Osteocyte (in vitro differentiated cells): ENCODE measurements around the gene ZBTB34. TPM values are rescaled to one million over a fixed set of nuclear protein-coding genes. Genes with fewer than 3 reads are reported as not detected.

Source experiments
- DNase-seq: peaks from one replicate; pipeline ENCODE4 v3.0.0; 2021; ENCODE audit warnings: mixed read lengths; ENCODE audit not compliant: unreplicated experiment; ENCODE audit errors: extremely low spot score
- H3K27ac Mint-ChIP-seq: one replicate; pipeline ENCODE4 v1.8.0; 2021; ENCODE audit warnings: mild to moderate bottlenecking, mixed read lengths; ENCODE audit not compliant: unreplicated experiment
- H3K27me3 Mint-ChIP-seq: one replicate; pipeline ENCODE4 v1.8.0; 2021; ENCODE audit warnings: mixed read lengths; ENCODE audit not compliant: unreplicated experiment
- H3K36me3 Mint-ChIP-seq: one replicate; pipeline ENCODE4 v1.8.0; 2021; ENCODE audit warnings: mixed read lengths; ENCODE audit not compliant: unreplicated experiment
- H3K4me1 Mint-ChIP-seq: one replicate; pipeline ENCODE4 v1.8.0; 2021; ENCODE audit warnings: mixed read lengths; ENCODE audit not compliant: unreplicated experiment
- H3K4me3 Mint-ChIP-seq: one replicate; pipeline ENCODE4 v1.8.0; 2021; ENCODE audit warnings: mild to moderate bottlenecking, moderate library complexity, mixed read lengths; ENCODE audit not compliant: unreplicated experiment
- H3K9me3 Mint-ChIP-seq: one replicate; pipeline ENCODE4 v1.8.0; 2021; ENCODE audit warnings: mixed read lengths; ENCODE audit not compliant: unreplicated experiment
- CTCF ChIP-seq: fragments of 200-600 bp; sonication (generic); IDR thresholded peaks from 2 replicates; pipeline ENCODE4 v1.5.0; 2021; ENCODE audit warnings: antibody characterized with exemption, mild to moderate bottlenecking, moderate library complexity
- total RNA-seq: library from RNA; stranded (reverse); gene quantifications from 2 replicates; pipeline ENCODE4 v1.2.1, GENCODE V29; 2021

The ZBTB34 gene
- total RNA-seq, 1 donor from 2014 or later: 13.9 TPM

- H3K27me3 Mint-ChIP-seq: no peaks in the 10 kb centered on the region
- no peaks in the 10 kb centered on the region for H3K9me3 Mint-ChIP-seq
- H3K4me3 Mint-ChIP-seq: no peak overlapping the region
- no peak for TF ChIP-seq CTCF
- peaks cover 3% of the 10 kb centered on the region for H3K4me1 Mint-ChIP-seq
- no peak overlapping the region for H3K27ac Mint-ChIP-seq
- DNase-seq: no peak
- peaks cover 41% of the 10 kb centered on the region for H3K36me3 Mint-ChIP-seq
Measured at GRCh38 chr9:126830827-126831226, 29.6 kb upstream of the ZBTB34 start.

GRCh38 chr9:126832440-126832839 lies 28.0 kb upstream of the ZBTB34 start:
- H3K4me3 Mint-ChIP-seq: no peak overlapping the region
- DNase-seq: no peak

GRCh38 chr9:126833020-126833419 lies 27.4 kb upstream of the ZBTB34 start:
- H3K27ac Mint-ChIP-seq: no peak overlapping the region
- no peak for TF ChIP-seq CTCF

More at GRCh38 chr9:126832440-126832839, 28.0 kb upstream of the ZBTB34 start:
- Mint-ChIP-seq H3K27me3 (no peaks in the 10 kb centered on the region), H3K27ac (no peak overlapping the region), H3K36me3 (peaks cover 40% of the 10 kb centered on the region), H3K4me1 (peaks cover 7% of the 10 kb centered on the region), H3K9me3 (no peaks in the 10 kb centered on the region)
- no peak for TF ChIP-seq CTCF

GRCh38 chr9:126833710-126834345 lies 26.6 kb upstream of the ZBTB34 start:
- Mint-ChIP-seq H3K27ac (no peak overlapping the region), H3K4me1 (peaks cover 6% of the 10 kb centered on the region), H3K27me3 (no peaks in the 10 kb centered on the region), H3K4me3 (no peak overlapping the region), H3K9me3 (no peaks in the 10 kb centered on the region), H3K36me3 (peaks cover 40% of the 10 kb centered on the region)
- no peak for TF ChIP-seq CTCF
- no peak for DNase-seq

More at GRCh38 chr9:126833020-126833419, 27.4 kb upstream of the ZBTB34 start:
- H3K4me1 Mint-ChIP-seq: peaks cover 9% of the 10 kb centered on the region
- H3K4me3 Mint-ChIP-seq: no peak overlapping the region
- DNase-seq: no peak
- no peaks in the 10 kb centered on the region for H3K27me3 Mint-ChIP-seq
- peaks cover 40% of the 10 kb centered on the region for H3K36me3 Mint-ChIP-seq
- no peaks in the 10 kb centered on the region for H3K9me3 Mint-ChIP-seq

GRCh38 chr9:126834672-126835071 lies 25.8 kb upstream of the ZBTB34 start:
- no peak overlapping the region for H3K27ac Mint-ChIP-seq
- H3K4me3 Mint-ChIP-seq: no peak overlapping the region
- TF ChIP-seq CTCF: no peak
- no peak for DNase-seq
- peaks cover 45% of the 10 kb centered on the region for H3K36me3 Mint-ChIP-seq
- peaks cover 6% of the 10 kb centered on the region for H3K4me1 Mint-ChIP-seq
- H3K27me3 Mint-ChIP-seq: no peaks in the 10 kb centered on the region
- H3K9me3 Mint-ChIP-seq: no peaks in the 10 kb centered on the region
